Renal cortex interstitium (tissue), 11 donors: Measurements from ENCODE around the gene ADM5. TPM values are rescaled to one million over a fixed set of nuclear protein-coding genes. Genes with fewer than 3 reads are reported as not detected.
A peak's percentile ranks its signal among the peaks of the same experiment; 100 is the strongest.

Source experiments
- DNase-seq, 11 donors: peaks; one replicate each; pipeline ENCODE4 v3.0.0-alpha.2; 2013; ENCODE audit warnings: low read depth in 9 of 11, low spot score in 4 of 11; ENCODE audit errors: extremely low read depth in 1 of 11
- polyA plus RNA-seq, 3 donors: library from polyadenylated mRNA; unstranded; fragments of 120-200 nt; gene quantifications; one replicate each; pipeline ENCODE4 v1.2.1, GENCODE V29; 2013; ENCODE audit not compliant: insufficient read length in 3 of 3

ADM5 gene
- polyA plus RNA-seq, 3 donors = 1.1 to 1.6 (median 1.5) TPM

DNA sequence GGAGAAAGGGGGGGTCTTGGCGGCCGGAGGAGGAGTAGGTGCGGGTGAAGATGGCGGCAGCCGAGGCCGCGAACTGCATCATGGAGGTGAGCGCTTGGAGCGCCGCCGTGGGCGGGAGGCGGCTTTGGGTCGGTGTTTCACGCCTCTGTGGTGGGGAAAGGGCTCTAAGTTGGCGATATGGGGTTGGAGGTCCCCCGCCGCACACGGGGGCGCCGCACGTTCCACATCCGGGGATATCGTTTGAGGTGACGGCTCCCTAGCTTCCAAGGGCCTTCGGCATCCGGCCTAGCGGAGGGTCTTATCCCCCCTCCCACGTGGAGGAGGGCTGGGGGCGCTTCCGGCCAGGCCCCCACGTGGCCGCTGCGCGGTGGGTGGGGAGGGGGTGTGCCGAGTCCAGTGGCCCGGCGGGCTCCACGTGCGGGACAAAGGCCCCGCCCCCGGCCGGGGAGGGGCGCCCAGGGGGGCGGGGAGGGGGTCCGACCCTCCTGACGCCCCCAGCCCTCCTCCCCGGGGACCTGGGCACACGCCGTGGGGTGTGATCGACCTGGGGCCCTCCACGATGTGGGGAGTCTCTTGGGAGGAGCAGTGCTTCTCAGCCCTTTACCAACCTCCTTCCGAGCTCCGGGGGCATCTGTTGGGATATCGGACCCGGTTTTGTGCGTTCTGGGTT is 12.0 kb upstream of the ADM5 start, which contains the start of gene PRMT1:
Gene PRMT1 (plus strand): TSS at position 41 of the 670 bp plus-strand sequence. CDS start 10 bp downstream, at position 51.
- DNase-seq = peak in 2 of 11 donors; percentile 46 to 56

DNA sequence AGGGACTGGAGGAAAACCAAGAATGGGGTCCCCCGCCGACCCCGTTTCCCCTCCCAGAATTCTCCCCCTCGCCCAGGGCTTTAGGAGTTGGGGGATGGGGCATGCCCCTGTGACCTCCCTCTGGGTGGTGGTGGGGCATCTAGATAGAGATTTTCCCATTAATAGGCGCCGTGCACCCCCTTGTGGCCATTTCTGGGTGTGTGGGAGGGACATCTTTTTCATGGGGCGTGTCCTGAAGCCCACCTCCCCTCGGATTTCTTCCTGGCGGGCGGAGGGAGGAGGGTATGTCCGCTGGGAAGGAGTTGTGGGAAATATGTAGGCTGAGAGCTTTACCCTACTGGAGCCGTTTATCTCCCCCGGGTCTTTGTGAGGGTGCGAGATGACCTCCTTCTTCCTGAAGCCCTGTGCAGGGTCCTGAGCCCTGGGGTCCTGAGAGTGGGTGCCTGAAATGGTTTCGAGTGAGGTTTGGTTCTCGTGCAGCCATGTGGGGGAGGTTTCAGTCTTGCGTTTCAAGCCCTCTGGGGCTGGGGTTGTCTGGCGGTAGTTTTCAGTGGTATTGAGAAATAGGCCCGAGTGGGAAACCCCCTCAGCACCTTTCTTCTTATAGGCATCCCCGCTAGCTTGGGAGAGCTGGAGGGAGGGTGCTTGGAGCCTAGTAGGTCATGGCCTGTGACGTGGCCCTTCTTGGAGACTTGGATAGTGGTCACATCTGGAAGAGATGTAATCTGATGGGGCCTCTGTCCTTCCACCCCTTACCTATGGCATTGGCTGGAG is 11.3 kb upstream of the ADM5 start:
- DNase-seq = peak in 10 of 11 donors; percentile 75 to 89 (median 80)

DNA sequence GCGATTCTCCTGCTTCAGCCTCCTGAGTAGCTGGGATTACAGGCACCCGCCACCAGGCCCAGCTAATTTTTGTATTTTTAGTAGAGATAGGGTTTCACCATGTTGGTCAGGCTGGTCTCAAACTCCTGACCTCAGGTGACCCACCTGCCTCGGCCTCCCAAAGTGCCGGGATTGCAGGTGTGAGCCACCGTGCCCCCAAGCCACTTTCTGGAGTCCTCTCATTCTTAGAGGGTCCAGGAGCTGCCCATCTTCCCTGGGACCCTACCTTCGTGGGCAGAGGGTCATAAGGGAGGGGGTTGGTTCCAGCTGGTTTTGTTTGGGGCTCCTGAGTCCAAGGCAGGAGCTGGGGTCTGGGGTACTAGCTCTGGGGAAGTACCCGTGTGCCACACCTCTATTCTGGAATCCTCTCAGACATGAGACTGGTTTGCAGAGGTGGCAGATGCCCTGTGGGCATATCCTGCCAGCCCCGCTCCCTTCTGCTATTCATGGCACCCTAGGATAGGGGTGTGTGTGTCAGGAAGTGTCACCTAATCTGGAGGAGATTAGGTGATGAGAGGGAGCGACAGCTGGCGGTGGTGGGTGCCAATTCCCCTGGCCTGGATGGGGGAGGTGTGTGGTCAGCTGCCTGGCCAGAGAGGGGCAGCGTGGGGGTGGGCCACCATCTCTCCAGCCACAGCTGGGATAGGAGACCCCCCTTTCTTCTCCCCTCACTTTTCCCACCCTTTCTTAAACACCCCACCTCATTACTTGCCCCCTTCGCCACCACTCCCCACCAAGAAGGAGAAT is 10.2 kb upstream of the ADM5 start:
- no peak for DNase-seq

DNA sequence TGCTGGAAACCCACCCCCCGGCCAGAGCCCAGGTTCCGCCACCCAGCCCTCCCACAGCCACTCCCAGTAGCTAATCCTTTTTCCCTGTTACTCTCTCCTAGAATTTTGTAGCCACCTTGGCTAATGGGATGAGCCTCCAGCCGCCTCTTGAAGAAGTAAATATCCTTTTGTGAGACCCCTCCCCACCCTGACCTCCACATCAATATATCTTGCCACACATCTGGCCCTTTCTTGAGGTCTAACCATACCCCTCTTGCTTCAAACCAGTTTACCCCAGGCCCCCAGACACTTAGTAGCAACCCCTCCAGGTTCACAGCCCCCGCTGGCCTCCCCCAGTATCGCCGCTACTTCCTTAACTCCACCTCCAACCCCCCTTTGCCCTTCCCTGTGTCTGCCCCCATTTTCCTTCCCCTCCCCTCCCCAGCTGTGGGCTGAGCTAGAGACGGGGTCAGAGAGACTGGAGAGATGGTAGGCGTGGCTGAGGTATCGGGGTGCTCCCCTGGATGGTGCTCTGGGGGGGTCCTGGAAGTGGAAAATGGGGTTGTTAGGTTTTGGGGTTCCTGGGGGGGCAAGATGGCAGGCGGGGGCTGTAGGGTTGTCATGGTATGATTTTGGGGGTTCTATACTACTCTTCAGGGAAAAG is 9.5 kb upstream of the ADM5 start:
- no peak for DNase-seq

DNA sequence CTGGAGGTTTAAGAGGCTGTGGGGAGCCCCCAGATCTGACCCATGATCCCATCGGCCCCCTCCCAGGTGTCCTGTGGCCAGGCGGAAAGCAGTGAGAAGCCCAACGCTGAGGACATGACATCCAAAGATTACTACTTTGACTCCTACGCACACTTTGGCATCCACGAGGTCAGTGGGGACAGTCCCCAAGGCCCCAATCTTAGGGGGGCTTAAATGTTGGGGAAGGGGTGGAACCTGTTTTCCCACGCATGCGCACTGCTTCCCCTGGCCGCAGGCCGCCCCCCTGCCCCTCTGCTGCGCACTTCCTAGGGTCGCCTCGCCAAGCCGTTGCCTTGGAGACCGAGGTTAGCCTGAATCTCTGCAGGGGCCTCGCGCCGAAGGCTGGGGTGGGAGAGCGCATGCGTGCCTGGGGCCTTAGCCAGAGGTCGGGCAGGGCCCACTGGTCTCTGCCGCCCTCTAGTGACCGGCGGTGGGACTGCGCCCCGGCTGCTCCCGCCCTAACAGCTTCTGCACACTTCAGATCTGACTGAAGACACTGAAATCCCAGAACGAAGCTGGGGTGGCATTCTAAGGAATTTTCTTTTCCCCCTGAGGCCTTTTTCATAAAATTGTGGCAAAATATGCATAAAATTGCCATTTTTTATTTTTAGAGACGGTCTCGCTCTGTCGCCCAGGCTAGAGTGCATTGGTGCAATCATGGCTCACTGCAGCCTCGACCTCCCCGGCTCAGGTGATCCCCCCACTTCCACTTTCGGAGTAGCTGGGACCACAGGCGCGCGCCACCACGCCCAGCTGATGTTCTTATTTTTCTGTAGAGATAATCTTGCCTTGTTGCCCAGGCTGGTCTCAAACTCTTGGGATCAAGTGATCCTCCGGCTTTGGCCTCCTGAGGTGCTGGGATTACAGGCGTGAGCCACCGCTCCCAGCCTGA is 8.7 kb upstream of the ADM5 start:
- DNase-seq = peak; percentile 83 to 95 (median 91)

DNA sequence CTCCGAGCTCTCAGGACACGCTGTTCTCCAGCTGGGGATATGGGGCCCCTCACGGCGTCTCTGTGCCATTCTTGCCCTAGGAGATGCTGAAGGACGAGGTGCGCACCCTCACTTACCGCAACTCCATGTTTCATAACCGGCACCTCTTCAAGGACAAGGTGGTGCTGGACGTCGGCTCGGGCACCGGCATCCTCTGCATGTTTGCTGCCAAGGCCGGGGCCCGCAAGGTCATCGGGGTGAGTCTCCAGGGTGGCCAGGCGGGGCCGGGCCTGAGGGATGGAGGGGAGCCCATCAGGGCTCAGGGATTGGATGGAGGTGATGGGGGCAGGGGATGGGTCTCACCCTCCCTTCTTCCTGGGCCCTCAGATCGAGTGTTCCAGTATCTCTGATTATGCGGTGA is 7.6 kb upstream of the ADM5 start:
- DNase-seq = no peak

DNA sequence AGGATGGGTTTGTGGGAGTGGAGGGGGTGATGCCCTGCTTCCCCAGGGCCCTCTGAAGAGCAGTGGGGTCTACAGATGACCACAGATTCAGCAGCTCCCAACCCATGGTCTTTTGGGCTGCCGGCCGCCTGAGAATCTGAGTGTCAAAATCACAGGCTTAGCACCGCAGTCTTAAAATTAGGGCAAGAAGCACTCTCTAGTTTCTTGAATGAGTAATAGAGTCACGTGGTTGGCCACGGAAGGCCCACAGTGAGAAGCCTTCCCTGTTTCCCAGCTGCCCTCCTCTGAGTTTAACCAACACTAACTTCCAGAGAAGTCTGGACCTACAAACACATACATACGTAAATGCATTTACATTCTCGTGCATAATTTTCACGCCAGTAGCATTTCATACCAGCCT is 7.1 kb upstream of the ADM5 start:
- no peak for DNase-seq

DNA sequence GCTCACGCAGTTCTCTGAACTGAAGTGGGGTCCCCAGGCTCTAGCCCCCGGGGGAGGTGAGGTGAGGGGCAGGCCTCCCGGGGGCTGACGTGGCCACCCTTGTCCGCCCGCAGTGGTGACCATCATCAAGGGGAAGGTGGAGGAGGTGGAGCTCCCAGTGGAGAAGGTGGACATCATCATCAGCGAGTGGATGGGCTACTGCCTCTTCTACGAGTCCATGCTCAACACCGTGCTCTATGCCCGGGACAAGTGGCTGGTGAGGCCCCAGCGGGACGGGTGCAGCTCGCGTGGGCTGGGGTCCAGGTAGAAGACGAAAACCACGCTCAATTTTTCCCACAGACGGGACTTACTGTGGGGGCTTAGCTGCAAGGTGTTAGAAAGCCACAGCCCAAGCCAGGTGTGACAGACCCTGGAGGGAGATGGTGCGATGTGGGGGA is 5.6 kb upstream of the ADM5 start:
- DNase-seq = no peak

DNA sequence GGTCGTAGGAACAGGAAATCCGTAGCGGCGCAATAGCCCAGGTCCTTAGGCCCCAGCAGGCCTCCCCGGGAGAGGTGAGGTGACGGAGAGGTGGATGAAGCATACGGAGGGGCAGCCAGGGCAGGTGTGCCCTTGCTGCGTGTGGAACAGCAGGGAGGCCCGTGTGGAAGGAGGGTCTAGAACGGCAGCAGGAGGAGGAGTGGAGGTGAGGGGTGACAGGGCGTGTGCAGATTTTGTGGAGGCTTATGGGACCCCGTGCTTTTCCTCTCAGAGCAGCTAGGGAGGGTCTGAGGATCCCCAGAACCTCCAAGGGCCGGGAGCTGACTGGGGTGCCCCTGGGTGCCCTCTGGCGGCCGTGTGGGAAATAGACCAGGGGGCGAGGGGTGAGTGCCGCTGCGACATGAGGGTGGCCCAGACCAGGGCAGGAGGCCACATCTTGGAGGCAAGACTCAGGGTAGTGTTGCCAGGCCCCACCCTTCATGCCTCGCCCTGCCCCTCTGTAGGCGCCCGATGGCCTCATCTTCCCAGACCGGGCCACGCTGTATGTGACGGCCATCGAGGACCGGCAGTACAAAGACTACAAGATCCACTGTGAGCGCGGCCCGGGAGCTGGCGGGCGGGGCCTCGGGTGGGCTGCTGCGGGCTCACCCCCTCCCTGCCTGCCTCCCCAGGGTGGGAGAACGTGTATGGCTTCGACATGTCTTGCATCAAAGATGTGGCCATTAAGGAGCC is 5.0 kb upstream of the ADM5 start:
- no peak for DNase-seq

DNA sequence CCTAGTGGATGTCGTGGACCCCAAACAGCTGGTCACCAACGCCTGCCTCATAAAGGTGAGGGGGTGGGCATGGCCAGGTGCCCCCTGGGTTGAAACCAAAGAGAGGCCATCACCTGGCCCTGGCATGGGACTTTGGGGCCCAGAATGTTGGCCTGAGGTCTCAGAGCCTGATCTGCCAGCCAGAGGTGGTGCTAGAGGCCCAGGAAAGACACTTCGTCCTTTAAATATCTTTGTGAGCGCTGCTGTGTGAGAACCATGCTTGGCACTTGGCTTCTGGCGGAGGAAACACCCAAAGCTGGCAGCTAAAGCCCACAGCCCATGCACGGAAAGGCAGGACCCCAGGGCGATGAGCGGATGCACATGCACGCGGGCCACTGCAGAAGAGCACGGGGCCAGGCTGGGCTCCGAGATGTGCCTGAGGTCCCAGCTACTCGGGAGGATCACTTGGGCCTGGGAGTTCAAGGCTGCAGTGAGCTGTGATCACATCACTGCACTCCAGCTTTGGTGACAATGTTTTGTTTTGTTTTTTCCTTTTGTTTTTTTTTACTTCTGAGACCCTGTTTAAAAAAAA is 4.3 kb upstream of the ADM5 start:
- no peak for DNase-seq

DNA sequence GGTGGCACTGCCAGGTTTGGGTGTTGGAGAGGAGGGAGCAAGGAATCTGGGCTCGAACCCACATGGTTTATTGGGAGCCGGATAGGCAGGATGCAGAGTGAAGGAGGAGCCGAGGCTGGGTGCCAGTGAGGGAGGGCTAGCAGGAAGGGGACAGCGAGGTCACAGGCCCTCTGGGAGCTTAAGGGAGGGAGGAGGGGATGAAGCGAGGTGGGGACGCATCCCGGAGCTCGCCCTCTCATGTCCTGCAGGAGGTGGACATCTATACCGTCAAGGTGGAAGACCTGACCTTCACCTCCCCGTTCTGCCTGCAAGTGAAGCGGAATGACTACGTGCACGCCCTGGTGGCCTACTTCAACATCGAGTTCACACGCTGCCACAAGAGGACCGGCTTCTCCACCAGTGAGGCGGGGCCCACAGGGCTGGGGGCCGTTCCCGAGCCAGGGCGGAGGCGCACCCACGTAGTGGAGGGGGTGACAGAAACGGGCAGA is 3.5 kb upstream of the ADM5 start:
- no peak for DNase-seq

DNA sequence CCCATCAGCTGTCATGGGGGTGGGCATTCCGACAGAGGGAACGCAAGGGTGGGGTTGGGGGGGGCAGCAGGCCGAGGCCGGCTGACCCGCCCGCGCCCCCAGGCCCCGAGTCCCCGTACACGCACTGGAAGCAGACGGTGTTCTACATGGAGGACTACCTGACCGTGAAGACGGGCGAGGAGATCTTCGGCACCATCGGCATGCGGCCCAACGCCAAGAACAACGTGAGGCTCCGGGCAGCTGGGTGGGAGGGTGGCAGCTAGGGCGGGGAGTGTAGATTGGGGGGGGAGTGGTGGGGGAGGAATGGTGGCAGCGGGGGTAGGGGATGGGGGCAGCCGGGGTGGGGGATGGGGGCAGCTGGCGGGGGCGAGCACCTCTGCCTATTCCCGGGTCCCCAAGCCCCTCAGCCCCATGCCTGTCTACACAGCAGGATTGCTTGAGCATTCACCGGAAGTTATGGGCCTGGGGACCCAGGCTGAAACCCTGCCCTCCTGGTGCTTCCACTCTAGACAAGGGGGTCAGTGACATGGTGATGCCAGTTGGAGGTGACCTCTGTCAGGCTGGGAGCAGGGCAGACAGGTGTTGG is 2.8 kb upstream of the ADM5 start:
- DNase-seq = no peak

DNA sequence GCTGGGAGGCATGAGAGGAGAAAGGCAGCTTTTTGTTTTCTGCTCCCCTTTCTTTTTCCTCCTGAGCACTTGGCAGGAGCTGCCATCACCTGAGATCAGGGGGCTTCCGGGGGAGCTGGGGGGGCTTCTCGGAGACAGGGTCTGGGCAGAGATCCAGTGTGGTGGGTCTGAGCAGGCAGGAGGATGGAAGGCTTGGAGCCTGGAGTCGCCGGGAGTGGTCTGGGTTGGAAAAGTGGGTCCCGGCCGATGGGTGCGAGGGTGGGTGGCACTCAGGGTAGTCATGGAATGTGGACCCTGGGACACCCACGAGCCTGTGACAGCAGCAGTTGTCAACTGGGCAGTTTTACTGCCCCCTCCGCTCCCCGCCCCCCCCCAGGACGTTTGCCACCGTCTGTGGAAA is 2.2 kb upstream of the ADM5 start:
- DNase-seq = no peak

DNA sequence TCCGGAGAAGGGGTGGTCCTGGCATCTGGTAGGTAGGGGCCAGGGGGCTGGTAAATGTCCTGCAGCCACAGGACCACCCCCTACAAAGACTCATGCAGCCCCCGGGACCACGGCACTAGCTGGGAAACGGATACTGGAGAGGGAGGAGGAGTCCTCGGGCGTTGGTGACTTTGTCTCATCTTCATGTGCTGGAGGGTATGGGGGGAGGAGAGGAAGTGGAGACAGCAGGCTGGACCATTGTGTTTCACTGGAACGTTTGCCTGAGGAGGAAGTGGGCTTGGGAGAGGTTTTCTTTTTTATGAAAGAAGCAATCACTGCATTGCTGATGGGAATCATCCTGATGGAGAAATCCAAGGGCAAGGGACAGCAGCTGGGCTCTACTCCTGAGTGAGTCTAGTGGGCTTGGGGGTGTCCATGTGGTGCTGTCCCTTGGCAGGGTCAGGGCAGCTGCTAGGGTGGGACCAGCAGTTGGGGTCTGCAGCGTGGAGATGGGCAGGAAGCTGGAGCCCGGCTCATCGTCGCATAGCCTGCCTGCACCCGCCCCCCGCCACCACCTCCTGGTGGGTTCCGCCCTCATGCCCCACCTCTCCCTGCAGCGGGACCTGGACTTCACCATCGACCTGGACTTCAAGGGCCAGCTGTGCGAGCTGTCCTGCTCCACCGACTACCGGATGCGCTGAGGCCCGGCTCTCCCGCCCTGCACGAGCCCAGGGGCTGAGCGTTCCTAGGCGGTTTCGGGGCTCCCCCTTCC is 1.7 kb upstream of the ADM5 start:
- DNase-seq = no peak

DNA sequence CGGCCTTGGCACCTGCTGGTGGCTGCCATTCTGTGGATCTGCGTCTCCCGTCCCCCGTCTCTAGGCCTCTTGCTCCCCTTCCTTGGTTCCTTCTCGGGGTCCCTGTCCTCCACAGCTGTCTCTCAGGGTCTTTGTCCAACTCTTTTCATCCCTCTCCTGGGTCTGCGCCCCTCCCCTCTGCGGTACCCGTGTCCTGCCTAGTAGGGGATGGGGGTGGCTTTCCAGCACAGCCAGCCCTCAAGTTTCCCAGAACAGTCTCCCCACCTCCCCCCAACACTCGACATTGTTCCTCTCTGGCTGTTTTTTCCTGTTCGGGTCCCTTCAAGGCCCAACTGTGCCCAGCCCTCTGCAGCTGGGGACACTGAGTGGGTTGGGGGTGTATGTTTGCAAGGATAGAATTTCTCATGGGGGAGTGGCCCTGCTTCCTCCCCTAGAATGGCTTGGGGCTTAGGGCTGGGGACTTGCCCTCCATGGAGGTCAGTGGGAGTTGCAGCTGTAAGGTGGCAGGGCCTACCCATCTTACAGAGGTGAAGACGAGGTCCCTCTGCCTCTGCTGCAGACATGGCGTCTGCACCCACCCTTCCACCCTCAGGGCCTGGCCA is 762 bp upstream of the ADM5 start:
- no peak for DNase-seq
